A549 treated with AZD9567 at 1 μM for 4 hours (cell line): ENCODE measurements around the gene OR2T11. TPM values are rescaled to one million over a fixed set of nuclear protein-coding genes. Genes with fewer than 3 reads are reported as not detected.

Experiments
- total RNA-seq: library from RNA; stranded (reverse); fragments of 200-300 nt; extraction: Qiagen RNA extraction; gene quantifications from 5 replicates; pipeline ENCODE4 v1.2.3, GENCODE V29; 2022; ENCODE audit not compliant: insufficient read depth

Gene OR2T11, protein sequence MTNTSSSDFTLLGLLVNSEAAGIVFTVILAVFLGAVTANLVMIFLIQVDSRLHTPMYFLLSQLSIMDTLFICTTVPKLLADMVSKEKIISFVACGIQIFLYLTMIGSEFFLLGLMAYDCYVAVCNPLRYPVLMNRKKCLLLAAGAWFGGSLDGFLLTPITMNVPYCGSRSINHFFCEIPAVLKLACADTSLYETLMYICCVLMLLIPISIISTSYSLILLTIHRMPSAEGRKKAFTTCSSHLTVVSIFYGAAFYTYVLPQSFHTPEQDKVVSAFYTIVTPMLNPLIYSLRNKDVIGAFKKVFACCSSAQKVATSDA
- total RNA-seq = not detected in 5 replicates

DNA sequence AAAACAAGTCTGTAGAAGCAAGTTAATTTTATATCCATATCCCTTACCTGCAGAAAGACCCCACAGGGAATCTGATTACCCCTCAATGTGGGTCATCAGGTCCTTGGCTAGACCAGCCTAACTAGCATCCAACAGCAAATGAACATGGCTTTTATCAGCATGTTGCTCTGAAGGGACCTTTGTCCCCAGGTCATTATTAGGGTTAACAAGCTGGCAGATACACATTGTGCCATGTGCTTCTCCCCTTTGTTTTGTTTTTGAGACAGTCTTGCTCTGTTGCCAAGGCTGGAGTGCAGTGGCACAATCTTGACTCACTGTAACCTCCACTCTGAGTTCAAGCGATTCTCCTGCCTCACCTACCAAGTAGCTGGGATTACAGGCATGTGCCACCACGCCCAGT, at the start of gene OR2T11:
TSS of gene OR2T11 (minus strand) at position 101 of the 400 bp plus-strand sequence. CDS start 7,963 bp downstream, outside the sequence.

GRCh38 chr1:248655354-248655753, 20.5 kb upstream of the OR2T11 start, which contains the start of gene OR2T27:
OR2T27 (minus strand) TSS chr1:248655528; CDS start chr1:248650884, 4,644 bp downstream.

DNA sequence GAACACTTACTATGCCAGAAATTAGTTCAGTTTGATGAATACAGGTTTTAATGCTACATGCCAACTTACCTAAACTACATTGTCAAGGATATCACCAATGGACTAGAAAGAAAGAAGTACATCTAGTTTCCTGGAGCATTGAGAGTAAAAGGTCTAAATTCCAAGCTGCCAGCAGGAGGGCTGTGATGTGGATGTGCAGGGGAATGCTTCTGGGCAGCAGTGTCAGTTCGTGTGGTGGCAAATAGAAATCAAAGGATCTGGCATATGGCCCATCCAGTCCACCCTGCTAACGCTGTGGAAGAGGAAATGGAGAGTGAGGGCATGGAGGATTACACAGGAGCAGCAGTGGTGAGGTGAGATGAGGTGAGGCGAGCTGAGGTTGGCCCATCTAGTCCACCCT, 10.3 kb upstream of the OR2T11 start, which contains the start of gene OR2T35:
TSS of gene OR2T35 (minus strand) at position 101 of the 400 bp plus-strand sequence. CDS start 6,020 bp downstream, outside the sequence.

DNA sequence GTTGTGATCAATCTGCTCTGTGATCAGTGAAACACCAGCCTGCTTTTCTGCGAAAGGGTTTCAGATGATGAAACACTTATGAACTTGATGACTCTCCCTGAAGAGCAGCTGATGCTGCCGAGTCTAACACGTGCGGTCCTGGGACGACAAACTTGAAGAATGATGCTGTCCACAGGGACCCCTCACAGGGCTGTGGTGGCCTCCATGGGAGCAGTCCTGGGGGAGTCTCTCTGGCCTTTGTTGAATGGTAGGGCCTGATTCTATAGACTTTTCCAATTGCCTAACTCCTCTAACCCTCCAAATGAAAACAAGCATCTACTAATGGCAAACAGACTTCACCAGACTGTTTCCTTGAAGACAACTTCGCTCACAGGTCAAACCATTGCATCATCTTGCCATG, 37.3 kb downstream of the OR2T11 start, which contains the start of gene OR2T10:
TSS of gene OR2T10 (minus strand) at position 112 of the 400 bp plus-strand sequence. CDS start 3,932 bp downstream, outside the sequence.

DNA sequence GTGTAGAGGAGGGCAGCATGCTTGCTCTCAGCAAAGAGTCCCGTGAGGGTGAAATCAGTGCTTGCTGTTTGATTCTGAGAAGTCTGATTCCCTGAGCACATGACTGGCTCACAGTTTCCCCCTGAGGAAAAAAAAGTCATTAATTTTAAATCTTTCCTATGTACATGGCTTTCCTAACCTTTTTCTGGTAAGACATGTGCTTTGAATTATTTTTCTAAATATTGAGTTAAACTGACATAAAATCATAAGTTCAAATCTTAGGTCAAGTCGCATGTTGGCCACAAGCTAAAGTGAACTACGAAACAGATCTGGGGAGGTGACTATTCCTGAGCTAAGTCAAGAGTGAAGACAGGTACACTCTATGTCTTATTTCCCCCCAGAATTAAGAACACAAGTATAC, 60.2 kb downstream of the OR2T11 start, which contains the start of gene OR2T34:
TSS of gene OR2T34 (minus strand) at position 101 of the 400 bp plus-strand sequence. CDS start at position 101, 0 bp downstream.

Other genes starting within 250 kb of the OR2T11 start
- gene OR2T1, start 232.0 kb downstream of the OR2T11 start, total RNA-seq = not detected in 5 replicates
- gene OR2T2, start 189.5 kb downstream of the OR2T11 start, total RNA-seq = not detected in 5 replicates
- gene OR2T3, start 161.7 kb downstream of the OR2T11 start, total RNA-seq = not detected in 5 replicates
- not detected in 5 replicates for gene OR2T5, start 146.5 kb downstream of the OR2T11 start, total RNA-seq
- not detected in 5 replicates for gene OR2G6, start 127.0 kb downstream of the OR2T11 start, total RNA-seq
- not detected in 5 replicates for gene OR2T29, start 72.3 kb downstream of the OR2T11 start, total RNA-seq
- gene OR2T34, start 60.3 kb downstream of the OR2T11 start, total RNA-seq = not detected in 5 replicates
- not detected in 5 replicates for gene OR2T10, start 37.4 kb downstream of the OR2T11 start, total RNA-seq
- not detected in 5 replicates for gene OR2T35, start 10.2 kb upstream of the OR2T11 start, total RNA-seq
- not detected in 5 replicates for gene OR2T27, start 20.4 kb upstream of the OR2T11 start, total RNA-seq
- gene OR14I1, start 67.7 kb upstream of the OR2T11 start, total RNA-seq = not detected in 5 replicates
- gene LYPD8, start 120.7 kb upstream of the OR2T11 start, total RNA-seq = 0.06 to 0.16 TPM (median 0.11 TPM) in 4 of 5 replicates, not detected in the other
- 20.1 to 27.0 TPM (median 24.3 TPM) in 5 replicates for gene SH3BP5L, start 190.8 kb upstream of the OR2T11 start, total RNA-seq
- 17.7 to 21.0 TPM (median 20.8 TPM) in 5 replicates for gene ZNF672, start 203.1 kb upstream of the OR2T11 start, total RNA-seq
- 13.2 to 21.2 TPM (median 20.0 TPM) in 5 replicates for gene ZNF692, start 224.0 kb upstream of the OR2T11 start, total RNA-seq